ENCODE data around the gene EVL. TPM values are rescaled to one million over a fixed set of nuclear protein-coding genes. Genes with fewer than 3 reads are reported as not detected.

Gene EVL
- total RNA-seq, 1 donor from 2014 or later, result 21.9 TPM

DNA sequence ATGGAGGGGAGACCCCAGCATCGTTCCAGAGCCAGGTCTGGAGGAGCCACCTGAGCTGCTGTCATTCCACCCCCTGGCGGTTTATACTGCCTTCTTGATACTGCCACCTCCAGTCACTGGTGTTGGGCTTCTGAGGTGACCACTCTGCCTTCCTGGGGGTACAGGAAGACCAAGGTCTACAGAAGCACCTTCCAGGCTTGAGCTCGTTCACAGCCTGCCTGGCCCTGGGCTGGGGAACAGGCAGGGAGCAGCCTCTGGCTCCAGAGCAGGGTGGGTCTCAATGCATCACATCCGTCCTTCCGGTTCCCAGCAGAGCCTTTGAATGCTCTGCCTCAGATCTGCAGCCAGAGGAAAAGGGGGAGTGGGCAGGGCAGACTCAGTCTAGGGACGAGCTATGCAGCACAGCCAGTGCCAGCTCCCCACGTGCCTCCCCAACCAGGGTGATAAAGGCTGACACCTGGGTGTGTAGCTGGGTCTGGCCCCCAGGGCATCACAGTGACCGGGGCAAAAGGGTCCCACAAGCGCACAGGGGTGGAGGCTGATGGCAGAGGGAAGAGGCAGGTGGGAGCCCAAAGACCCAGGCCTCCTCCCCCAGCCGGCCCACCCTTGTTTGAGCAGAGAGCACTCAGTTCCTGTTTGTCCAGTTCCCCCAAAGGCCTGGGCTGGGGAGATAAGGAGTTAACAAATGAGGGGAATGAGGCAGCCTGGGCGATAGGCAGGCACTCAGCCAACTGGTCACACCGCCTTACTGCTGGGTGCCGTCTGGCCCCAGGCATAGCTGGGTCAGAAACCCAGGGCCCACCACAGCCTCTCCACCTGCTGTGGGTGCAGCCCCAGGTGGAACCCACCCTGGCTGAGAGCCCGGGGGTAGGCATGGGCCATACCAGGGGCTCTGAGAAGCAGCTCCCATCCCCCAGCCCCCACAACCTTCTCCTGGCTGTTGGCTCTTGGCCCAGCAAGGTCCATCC is 77.1 kb downstream of the EVL start:
- no peak overlapping the region for H3K4me3 ChIP-seq (ENCODE audit: low read length in 3 of 3)
- H3K27me3 ChIP-seq (ENCODE audit: control insufficient read depth in 3 of 3, insufficient read depth in 3 of 3, low read length in 3 of 3), result no peaks in the 10 kb centered on the region
- H3K27ac ChIP-seq (ENCODE audit: low read depth, low read length), result no peak overlapping the region
- H3K9me3 ChIP-seq (ENCODE audit: control insufficient read depth in 3 of 3, low read length in 3 of 3), result no peaks in the 10 kb centered on the region
- H3K9ac ChIP-seq (ENCODE audit: low read depth in 1 of 3, low read length in 3 of 3), result no peak overlapping the region
- peaks cover 0 to 7% (median 0%) of the 10 kb centered on the region in 3 donors for H3K4me1 ChIP-seq (ENCODE audit: control insufficient read depth in 3 of 3, insufficient read depth in 3 of 3, low read length in 3 of 3)
- peaks cover 2 to 7% (median 3%) of the 10 kb centered on the region in 3 donors for H3K36me3 ChIP-seq (ENCODE audit: control insufficient read depth in 3 of 3, insufficient read depth in 3 of 3, low read length in 3 of 3)

- no peak overlapping the region for H3K27ac ChIP-seq (ENCODE audit: low read depth, low read length)
- no peak overlapping the region for H3K9ac ChIP-seq (ENCODE audit: low read depth in 1 of 3, low read length in 3 of 3)
- peaks cover 0 to 3% (median 2%) of the 10 kb centered on the region in 3 donors for H3K36me3 ChIP-seq (ENCODE audit: control insufficient read depth in 3 of 3, insufficient read depth in 3 of 3, low read length in 3 of 3)
- no peak overlapping the region for H3K4me3 ChIP-seq (ENCODE audit: low read length in 3 of 3)
- H3K9me3 ChIP-seq (ENCODE audit: control insufficient read depth in 3 of 3, low read length in 3 of 3), result no peaks in the 10 kb centered on the region
- no peaks in the 10 kb centered on the region for H3K27me3 ChIP-seq (ENCODE audit: control insufficient read depth in 3 of 3, insufficient read depth in 3 of 3, low read length in 3 of 3)
- peaks cover 0 to 7% (median 0%) of the 10 kb centered on the region in 3 donors for H3K4me1 ChIP-seq (ENCODE audit: control insufficient read depth in 3 of 3, insufficient read depth in 3 of 3, low read length in 3 of 3)
Measured at GRCh38 chr14:100143523-100143922, 78.3 kb downstream of the EVL start.

- Histone ChIP-seq H3K9ac (ENCODE audit: low read depth in 1 of 3, low read length in 3 of 3) (no peak overlapping the region), H3K4me1 (ENCODE audit: control insufficient read depth in 3 of 3, insufficient read depth in 3 of 3, low read length in 3 of 3) (peaks cover 0 to 7% (median 0%) of the 10 kb centered on the region in 3 donors), H3K4me3 (ENCODE audit: low read length in 3 of 3) (no peak overlapping the region), H3K36me3 (ENCODE audit: control insufficient read depth in 3 of 3, insufficient read depth in 3 of 3, low read length in 3 of 3) (peaks cover 0 to 3% (median 2%) of the 10 kb centered on the region in 3 donors), H3K27ac (ENCODE audit: low read depth, low read length) (no peak overlapping the region), H3K9me3 (ENCODE audit: control insufficient read depth in 3 of 3, low read length in 3 of 3) (no peaks in the 10 kb centered on the region), H3K27me3 (ENCODE audit: control insufficient read depth in 3 of 3, insufficient read depth in 3 of 3, low read length in 3 of 3) (peaks cover 0 to 4% (median 2%) of the 10 kb centered on the region in 3 donors)
Measured at GRCh38 chr14:100143934-100144333, 78.7 kb downstream of the EVL start.

DNA sequence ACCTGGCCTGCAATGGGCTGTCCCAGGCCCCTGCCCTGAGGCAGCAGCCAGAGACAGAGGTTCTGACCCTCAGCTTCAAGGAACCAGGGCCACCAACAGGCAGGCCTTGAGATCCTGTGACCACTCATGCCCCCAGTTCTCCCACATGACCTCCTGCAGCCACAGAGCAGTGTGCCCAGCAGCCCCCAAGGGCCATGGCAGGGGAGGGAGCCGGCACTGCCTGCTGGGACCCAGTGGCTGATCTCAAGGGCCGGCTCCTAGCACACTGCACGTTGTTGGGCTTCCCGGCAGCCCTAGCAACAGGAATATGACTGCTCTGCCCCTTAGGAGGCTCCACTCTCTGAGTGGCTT is 79.4 kb downstream of the EVL start:
- H3K4me3 ChIP-seq (ENCODE audit: low read length in 3 of 3), result no peak overlapping the region
- H3K27ac ChIP-seq (ENCODE audit: low read depth, low read length), result no peak overlapping the region
- no peak overlapping the region for H3K9ac ChIP-seq (ENCODE audit: low read depth in 1 of 3, low read length in 3 of 3)
- H3K4me1 ChIP-seq (ENCODE audit: control insufficient read depth in 3 of 3, insufficient read depth in 3 of 3, low read length in 3 of 3), result peaks cover 0 to 7% (median 0%) of the 10 kb centered on the region in 3 donors
- no peaks in the 10 kb centered on the region for H3K9me3 ChIP-seq (ENCODE audit: control insufficient read depth in 3 of 3, low read length in 3 of 3)
- H3K27me3 ChIP-seq (ENCODE audit: control insufficient read depth in 3 of 3, insufficient read depth in 3 of 3, low read length in 3 of 3), result peaks cover under 1 to 8% (median 4%) of the 10 kb centered on the region in 3 donors
- peaks cover 0 to 3% (median 2%) of the 10 kb centered on the region in 3 donors for H3K36me3 ChIP-seq (ENCODE audit: control insufficient read depth in 3 of 3, insufficient read depth in 3 of 3, low read length in 3 of 3)

GRCh38 chr14:100144996-100145646 is 79.9 kb downstream of the EVL start:
- Histone ChIP-seq H3K4me3 (ENCODE audit: low read length in 3 of 3) (no peak overlapping the region), H3K9ac (ENCODE audit: low read depth in 1 of 3, low read length in 3 of 3) (no peak overlapping the region), H3K27ac (ENCODE audit: low read depth, low read length) (no peak overlapping the region), H3K27me3 (ENCODE audit: control insufficient read depth in 3 of 3, insufficient read depth in 3 of 3, low read length in 3 of 3) (peaks cover 5 to 8% (median 7%) of the 10 kb centered on the region in 3 donors), H3K9me3 (ENCODE audit: control insufficient read depth in 3 of 3, low read length in 3 of 3) (no peaks in the 10 kb centered on the region), H3K4me1 (ENCODE audit: control insufficient read depth in 3 of 3, insufficient read depth in 3 of 3, low read length in 3 of 3) (peaks cover 0 to 7% (median 0%) of the 10 kb centered on the region in 3 donors), H3K36me3 (ENCODE audit: control insufficient read depth in 3 of 3, insufficient read depth in 3 of 3, low read length in 3 of 3) (peaks cover 0 to 3% (median 2%) of the 10 kb centered on the region in 3 donors)

DNA sequence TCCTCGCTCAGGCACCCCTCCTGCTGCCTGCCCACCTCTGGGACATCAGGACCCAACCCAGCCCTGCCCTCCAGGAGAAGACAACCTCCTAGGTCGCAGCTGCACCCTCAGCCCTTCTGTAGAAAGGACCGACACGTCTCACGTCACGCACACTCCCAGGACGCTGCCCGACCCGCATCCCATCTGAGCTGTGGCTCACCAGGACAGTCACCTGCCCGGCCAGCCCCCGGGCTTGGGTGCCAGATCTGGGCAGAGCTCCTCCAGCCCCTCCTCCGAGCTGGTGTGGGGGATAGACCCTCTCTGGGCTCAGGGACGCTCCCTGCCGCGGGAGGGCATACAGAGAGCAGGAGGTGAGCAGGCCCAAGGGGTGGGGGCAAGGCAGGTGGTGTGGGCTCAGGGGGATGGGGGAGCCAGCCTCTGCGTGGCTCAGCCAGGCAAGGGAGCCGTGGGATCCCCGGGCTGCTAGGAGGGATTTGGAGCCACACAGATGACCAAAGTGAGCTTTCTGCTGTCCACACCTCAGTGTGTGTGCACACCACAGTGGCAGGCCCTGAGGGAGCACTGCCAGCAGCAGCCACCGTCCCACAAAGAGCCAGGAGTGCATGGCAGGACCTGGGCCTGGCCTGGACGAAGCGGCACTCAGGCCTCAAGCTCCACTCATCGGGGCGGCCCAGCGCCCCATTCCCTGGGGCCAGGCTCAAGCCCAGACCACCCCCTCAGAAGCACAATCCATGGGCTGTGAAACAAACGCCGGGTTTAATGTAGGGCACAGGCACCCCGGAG is 80.7 kb downstream of the EVL start:
- H3K4me3 ChIP-seq (ENCODE audit: low read length in 3 of 3), result no peak overlapping the region
- H3K27me3 ChIP-seq (ENCODE audit: control insufficient read depth in 3 of 3, insufficient read depth in 3 of 3, low read length in 3 of 3), result peaks cover 5 to 11% (median 8%) of the 10 kb centered on the region in 3 donors
- H3K9ac ChIP-seq (ENCODE audit: low read depth in 1 of 3, low read length in 3 of 3), result no peak overlapping the region
- H3K27ac ChIP-seq (ENCODE audit: low read depth, low read length), result no peak overlapping the region
- H3K4me1 ChIP-seq (ENCODE audit: control insufficient read depth in 3 of 3, insufficient read depth in 3 of 3, low read length in 3 of 3), result peaks cover 0 to 7% (median 0%) of the 10 kb centered on the region in 3 donors
- peaks cover 0 to 3% (median 2%) of the 10 kb centered on the region in 3 donors for H3K36me3 ChIP-seq (ENCODE audit: control insufficient read depth in 3 of 3, insufficient read depth in 3 of 3, low read length in 3 of 3)
- no peaks in the 10 kb centered on the region for H3K9me3 ChIP-seq (ENCODE audit: control insufficient read depth in 3 of 3, low read length in 3 of 3)

- H3K27me3 ChIP-seq (ENCODE audit: control insufficient read depth in 3 of 3, insufficient read depth in 3 of 3, low read length in 3 of 3), result peaks cover 5 to 11% (median 8%) of the 10 kb centered on the region in 3 donors
- H3K4me3 ChIP-seq (ENCODE audit: low read length in 3 of 3), result no peak overlapping the region
- no peak overlapping the region for H3K27ac ChIP-seq (ENCODE audit: low read depth, low read length)
- peaks cover 0 to 3% (median 2%) of the 10 kb centered on the region in 3 donors for H3K36me3 ChIP-seq (ENCODE audit: control insufficient read depth in 3 of 3, insufficient read depth in 3 of 3, low read length in 3 of 3)
- H3K4me1 ChIP-seq (ENCODE audit: control insufficient read depth in 3 of 3, insufficient read depth in 3 of 3, low read length in 3 of 3), result peaks cover 0 to 5% (median 0%) of the 10 kb centered on the region in 3 donors
- H3K9me3 ChIP-seq (ENCODE audit: control insufficient read depth in 3 of 3, low read length in 3 of 3), result no peaks in the 10 kb centered on the region
- H3K9ac ChIP-seq (ENCODE audit: low read depth in 1 of 3, low read length in 3 of 3), result no peak overlapping the region
Measured at GRCh38 chr14:100146531-100147091, 81.4 kb downstream of the EVL start.

DNA sequence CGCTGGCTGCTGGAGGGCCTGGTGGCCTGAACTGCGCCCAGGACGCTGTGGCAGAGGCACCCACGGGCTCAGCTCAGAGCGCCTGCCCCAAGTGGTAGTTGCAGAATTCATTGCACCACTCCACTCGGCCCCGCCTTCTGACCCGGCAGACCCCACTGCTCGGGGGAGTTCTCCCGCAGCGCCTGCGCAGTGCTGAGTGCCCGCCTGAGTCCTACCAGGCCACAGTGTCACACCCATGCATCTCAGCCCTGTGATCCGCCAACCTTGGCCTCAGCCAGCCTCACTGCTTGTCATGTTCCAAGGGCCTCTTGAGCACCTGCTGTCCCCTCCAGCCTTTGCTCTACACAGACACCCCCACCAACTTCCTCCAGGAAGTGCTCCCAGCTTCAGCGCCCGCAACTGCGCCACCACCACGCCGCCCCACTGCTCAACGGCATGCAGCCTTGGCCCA is 82.0 kb downstream of the EVL start:
- Histone ChIP-seq H3K9ac (ENCODE audit: low read depth in 1 of 3, low read length in 3 of 3) (no peak overlapping the region), H3K4me3 (ENCODE audit: low read length in 3 of 3) (no peak overlapping the region), H3K27ac (ENCODE audit: low read depth, low read length) (no peak overlapping the region), H3K9me3 (ENCODE audit: control insufficient read depth in 3 of 3, low read length in 3 of 3) (no peaks in the 10 kb centered on the region), H3K4me1 (ENCODE audit: control insufficient read depth in 3 of 3, insufficient read depth in 3 of 3, low read length in 3 of 3) (peaks cover 0 to under 1% (median 0%) of the 10 kb centered on the region in 3 donors), H3K36me3 (ENCODE audit: control insufficient read depth in 3 of 3, insufficient read depth in 3 of 3, low read length in 3 of 3) (peaks cover 0 to 2% (median 0%) of the 10 kb centered on the region in 3 donors), H3K27me3 (ENCODE audit: control insufficient read depth in 3 of 3, insufficient read depth in 3 of 3, low read length in 3 of 3) (peaks cover 5 to 13% (median 13%) of the 10 kb centered on the region in 3 donors)

Data from skeletal muscle tissue (tissue), 4 donors.